Measurements from ENCODE around the gene TFCP2. TPM values are rescaled to one million over a fixed set of nuclear protein-coding genes. Genes with fewer than 3 reads are reported as not detected.

TFCP2 gene
- total RNA-seq, 1 donor from 2014 or later = 30.2 TPM

DNA sequence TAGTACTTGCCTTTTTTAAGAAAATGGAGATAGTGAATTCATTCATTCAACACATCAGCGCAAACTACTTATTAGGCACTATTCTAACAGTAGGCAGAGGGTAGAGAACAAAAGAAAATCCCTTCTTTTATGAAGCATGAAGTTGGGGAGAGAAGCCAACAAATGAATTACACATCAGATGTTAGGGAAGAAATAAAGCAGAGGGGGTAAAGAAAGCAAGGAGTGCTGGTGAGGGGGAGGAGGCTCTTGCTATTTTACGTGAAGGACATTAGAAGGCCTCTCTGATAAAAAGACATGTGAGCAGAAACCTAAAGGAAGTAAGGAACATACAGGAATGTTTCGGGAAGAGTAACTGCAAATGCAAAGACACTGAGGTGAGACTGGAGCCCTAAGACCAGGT, 22.2 kb downstream of the TFCP2 start:
- TF ChIP-seq, protein P1, sequence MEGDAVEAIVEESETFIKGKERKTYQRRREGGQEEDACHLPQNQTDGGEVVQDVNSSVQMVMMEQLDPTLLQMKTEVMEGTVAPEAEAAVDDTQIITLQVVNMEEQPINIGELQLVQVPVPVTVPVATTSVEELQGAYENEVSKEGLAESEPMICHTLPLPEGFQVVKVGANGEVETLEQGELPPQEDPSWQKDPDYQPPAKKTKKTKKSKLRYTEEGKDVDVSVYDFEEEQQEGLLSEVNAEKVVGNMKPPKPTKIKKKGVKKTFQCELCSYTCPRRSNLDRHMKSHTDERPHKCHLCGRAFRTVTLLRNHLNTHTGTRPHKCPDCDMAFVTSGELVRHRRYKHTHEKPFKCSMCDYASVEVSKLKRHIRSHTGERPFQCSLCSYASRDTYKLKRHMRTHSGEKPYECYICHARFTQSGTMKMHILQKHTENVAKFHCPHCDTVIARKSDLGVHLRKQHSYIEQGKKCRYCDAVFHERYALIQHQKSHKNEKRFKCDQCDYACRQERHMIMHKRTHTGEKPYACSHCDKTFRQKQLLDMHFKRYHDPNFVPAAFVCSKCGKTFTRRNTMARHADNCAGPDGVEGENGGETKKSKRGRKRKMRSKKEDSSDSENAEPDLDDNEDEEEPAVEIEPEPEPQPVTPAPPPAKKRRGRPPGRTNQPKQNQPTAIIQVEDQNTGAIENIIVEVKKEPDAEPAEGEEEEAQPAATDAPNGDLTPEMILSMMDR (IDR thresholded peaks at IDR 0.05) = no peak
- DNase-seq = no peak
- H3K4me1 ChIP-seq = no peaks in the 10 kb centered on the region
- no peak for ATAC-seq
- intact Hi-C loops (cut with DNase I) = no loop called here
- H3K27ac ChIP-seq = no peak overlapping the region
- H3K36me3 ChIP-seq = no peaks in the 10 kb centered on the region
- no peak overlapping the region for H3K4me3 ChIP-seq
- no peaks in the 10 kb centered on the region for H3K9me3 ChIP-seq
- H3K27me3 ChIP-seq (ENCODE audit: low read depth) = no peaks in the 10 kb centered on the region

DNA sequence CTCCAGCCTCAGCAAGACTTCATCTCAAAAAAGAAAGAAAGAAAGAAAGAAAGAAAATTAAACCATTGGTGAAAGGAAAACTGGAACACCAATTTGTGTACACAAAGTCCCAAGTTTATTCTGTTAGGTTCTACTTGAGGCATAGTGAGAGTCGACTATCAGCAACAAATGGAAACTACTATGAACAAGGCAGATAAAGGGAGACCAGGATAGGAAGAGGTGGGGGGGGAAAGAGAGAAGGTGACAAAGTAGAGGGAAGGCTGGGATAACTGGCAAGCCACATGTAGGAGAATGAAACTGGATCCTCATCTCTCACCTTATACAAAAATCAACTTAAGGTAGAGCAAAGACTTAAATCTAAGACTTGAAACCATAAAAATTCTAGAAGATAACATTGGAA, 25.6 kb downstream of the TFCP2 start:
- TF ChIP-seq, protein P1 (IDR thresholded peaks at IDR 0.05) = no peak
- Histone ChIP-seq H3K4me1 (no peaks in the 10 kb centered on the region), H3K27me3 (ENCODE audit: low read depth) (no peaks in the 10 kb centered on the region), H3K4me3 (no peak overlapping the region), H3K36me3 (no peaks in the 10 kb centered on the region), H3K9me3 (no peaks in the 10 kb centered on the region), H3K27ac (no peak overlapping the region)
- intact Hi-C loops (cut with DNase I) = no loop called here
- no peak for ATAC-seq
- no peak for DNase-seq

DNA sequence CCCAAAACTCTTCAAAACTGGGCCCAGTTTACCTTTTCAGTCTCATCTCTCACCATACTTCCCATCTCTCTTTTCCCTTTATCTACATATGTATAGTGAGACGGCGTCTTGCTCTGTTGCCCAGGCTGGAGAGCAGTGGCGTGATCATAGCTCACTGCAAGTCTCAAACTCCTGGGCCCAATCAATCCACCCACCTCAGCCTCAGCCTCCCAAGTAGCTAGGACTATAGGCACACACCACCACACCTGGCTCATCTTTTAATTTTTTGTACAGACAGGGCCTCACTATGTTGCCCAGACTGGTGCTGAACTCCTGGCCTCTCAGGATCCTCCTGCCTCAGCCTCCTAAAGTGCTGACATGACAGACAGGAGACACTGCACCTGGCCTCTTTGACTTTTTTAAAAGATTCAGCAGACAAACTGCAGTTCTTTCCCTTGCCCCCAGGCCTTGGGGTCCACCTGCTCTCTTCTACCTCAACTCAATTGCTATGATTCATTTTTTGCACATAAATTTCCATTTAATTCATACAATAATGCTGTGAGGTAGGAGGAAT, 33.6 kb downstream of the TFCP2 start:
- H3K36me3 ChIP-seq = peaks cover 21% of the 10 kb centered on the region
- H3K27me3 ChIP-seq (ENCODE audit: low read depth) = no peaks in the 10 kb centered on the region
- H3K9me3 ChIP-seq = no peaks in the 10 kb centered on the region
- no peak overlapping the region for H3K4me3 ChIP-seq
- no peaks in the 10 kb centered on the region for H3K4me1 ChIP-seq
- no peak overlapping the region for H3K27ac ChIP-seq
- no peak for ATAC-seq
- intact Hi-C loops (cut with DNase I) = no loop called here
- DNase-seq = no peak
- TF ChIP-seq, protein P1 (IDR thresholded peaks at IDR 0.05) = no peak

DNA sequence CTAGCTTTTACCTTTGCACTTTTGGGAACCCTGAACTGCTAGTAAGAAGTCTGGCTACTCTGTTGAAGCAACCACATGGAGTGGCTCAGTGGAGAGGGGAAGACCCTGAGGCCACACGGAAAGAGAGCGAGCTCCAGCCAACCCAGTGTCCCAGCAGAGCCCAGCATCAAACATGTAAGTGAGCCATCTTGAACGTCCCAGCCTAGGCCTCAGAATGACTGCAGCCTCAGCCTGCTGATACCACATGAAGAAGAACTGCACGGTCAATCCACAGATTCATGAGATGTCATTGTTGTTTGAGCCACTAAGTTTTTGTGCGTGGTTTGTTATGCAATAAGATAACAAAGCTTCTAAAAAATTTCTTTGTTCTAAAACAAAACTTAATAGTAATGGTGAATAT, 40.2 kb downstream of the TFCP2 start:
- ATAC-seq (no peak), DNase-seq (no peak)
- Histone ChIP-seq H3K4me3 (no peak overlapping the region), H3K36me3 (peaks cover 11% of the 10 kb centered on the region), H3K9me3 (no peaks in the 10 kb centered on the region), H3K27me3 (ENCODE audit: low read depth) (no peaks in the 10 kb centered on the region), H3K4me1 (no peaks in the 10 kb centered on the region), H3K27ac (no peak overlapping the region)
- intact Hi-C loops (cut with DNase I) = no loop called here
- TF ChIP-seq, protein P1 (IDR thresholded peaks at IDR 0.05) = no peak

DNA sequence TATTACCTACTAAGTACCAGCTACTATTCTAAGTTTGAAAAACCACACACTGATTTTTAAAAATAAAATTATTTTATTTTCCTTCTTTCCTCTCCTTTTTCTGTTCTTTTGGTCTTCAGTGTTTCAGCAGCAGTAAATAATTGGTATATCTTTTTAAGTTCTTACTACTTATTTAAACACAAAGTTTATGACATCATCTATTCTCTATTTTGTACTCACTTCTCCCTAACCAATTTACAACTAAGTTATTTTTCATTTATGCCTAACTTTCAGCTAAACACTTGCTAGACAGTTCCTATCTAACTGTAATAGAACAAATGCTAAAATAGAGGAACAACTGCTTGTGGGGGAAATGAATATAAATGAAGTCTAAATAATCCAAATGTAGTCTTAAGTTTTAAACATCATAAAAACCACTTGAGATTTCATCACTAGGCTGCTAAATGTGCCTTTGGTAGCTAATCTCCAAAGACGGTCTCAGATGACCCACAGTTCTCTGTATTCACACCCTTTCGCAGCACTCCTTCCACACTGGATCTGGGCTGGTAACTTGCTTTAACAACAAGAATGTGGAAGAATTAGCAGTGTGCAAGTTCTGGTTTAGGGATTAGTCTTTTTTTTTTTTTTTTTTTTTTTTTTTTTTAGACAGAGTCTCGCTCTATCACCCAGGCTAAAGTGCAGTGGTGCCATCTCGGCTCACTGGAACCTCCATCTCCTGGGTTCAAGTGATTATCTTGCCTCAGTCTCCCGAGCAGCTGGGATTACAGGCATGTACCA, 41.0 kb downstream of the TFCP2 start:
- TF ChIP-seq, protein P1 (IDR thresholded peaks at IDR 0.05) = no peak
- Histone ChIP-seq H3K4me1 (no peaks in the 10 kb centered on the region), H3K4me3 (no peak overlapping the region), H3K9me3 (no peaks in the 10 kb centered on the region), H3K27me3 (ENCODE audit: low read depth) (no peaks in the 10 kb centered on the region), H3K36me3 (peaks cover 11% of the 10 kb centered on the region), H3K27ac (no peak overlapping the region)
- DNase-seq (no peak), ATAC-seq (no peak)
- intact Hi-C loops (cut with DNase I) = no loop called here

Measured in lower lobe of right lung (tissue), 2 donors.